CD14-positive monocyte (primary cell): ENCODE measurements around the gene HEMK1. TPM values are rescaled to one million over a fixed set of nuclear protein-coding genes. Genes with fewer than 3 reads are reported as not detected.

Experiments
- DNase-seq, 3 donors: peaks; one replicate each; pipeline ENCODE4 v3.0.0-alpha.2; 2011 to 2022
- H2AFZ ChIP-seq: 2 replicates; pipeline ENCODE4 v1.6.0; 2012; ENCODE audit warnings: mild to moderate bottlenecking, low read depth, low read length, inconsistent platforms; ENCODE audit not compliant: insufficient read depth, poor library complexity, severe bottlenecking
- H3K27ac ChIP-seq, 2 donors: 1 replicate in 1 of 2; 2 replicates in 1 of 2; pipeline ENCODE4 v1.5.1; 2012 to 2013; ENCODE audit warnings: low read length in 2 of 2, control low read depth in 1 of 2, inconsistent platforms in 1 of 2, low read depth in 1 of 2, mild to moderate bottlenecking in 1 of 2
- H3K27me3 ChIP-seq, 2 donors: one replicate each; pipeline versions ENCODE4 v1.6.0 to v1.6.1; 2011 to 2013; ENCODE audit warnings: low read length in 2 of 2; ENCODE audit not compliant: control insufficient read depth in 2 of 2, insufficient read depth in 2 of 2
- H3K36me3 ChIP-seq, 2 donors: replicated peaks in 1 of 2; 1 replicate in 1 of 2; 2 replicates in 1 of 2; pipeline versions ENCODE4 v1.5.1 to v1.6.1; 2012 to 2013; ENCODE audit warnings: low read length in 2 of 2, control low read depth in 1 of 2, inconsistent platforms in 1 of 2, mild to moderate bottlenecking in 1 of 2; ENCODE audit not compliant: insufficient read depth in 2 of 2, control insufficient read depth in 1 of 2
- H3K4me1 ChIP-seq, 2 donors: 1 replicate in 1 of 2; 2 replicates in 1 of 2; pipeline versions ENCODE4 v1.5.1 to v1.6.1; 2012 to 2013; ENCODE audit warnings: low read length in 2 of 2, control low read depth in 1 of 2, inconsistent platforms in 1 of 2, mild to moderate bottlenecking in 1 of 2, moderate library complexity in 1 of 2; ENCODE audit not compliant: insufficient read depth in 2 of 2, control insufficient read depth in 1 of 2
- H3K4me2 ChIP-seq: replicated peaks from 2 replicates; pipeline ENCODE3; 2012; ENCODE audit warnings: low read length, moderate library complexity, mild to moderate bottlenecking; ENCODE audit not compliant: poor library complexity, severe bottlenecking; ENCODE audit errors: extremely low read depth
- H3K4me3 ChIP-seq, 3 experiments: fragments of 200-600 bp in 1 of 3; sonication (generic) in 1 of 3; replicated peaks in 1 of 3; 1 replicate in 2 of 3; 2 replicates in 1 of 3; pipeline ENCODE4 v1.5.1; 2011 to 2013; ENCODE audit warnings: low read length in 3 of 3, mild to moderate bottlenecking in 3 of 3, control low read depth in 2 of 3, low read depth in 2 of 3, inconsistent platforms in 1 of 3, moderate library complexity in 1 of 3
- H3K79me2 ChIP-seq: 2 replicates; pipeline ENCODE4 v1.6.0; 2012; ENCODE audit warnings: mild to moderate bottlenecking, control low read depth, inconsistent platforms, low read length, moderate library complexity; ENCODE audit not compliant: insufficient read depth
- H3K9ac ChIP-seq: 2 replicates; pipeline ENCODE4 v1.6.0; 2017; ENCODE audit warnings: low read length, mild to moderate bottlenecking; ENCODE audit not compliant: insufficient read depth, poor library complexity, severe bottlenecking
- H3K9me3 ChIP-seq, 2 donors: replicated peaks in 1 of 2; 1 replicate in 1 of 2; 2 replicates in 1 of 2; pipeline versions ENCODE4 v1.5.1 to v1.6.1; 2012 to 2013; ENCODE audit warnings: low read length in 2 of 2, control low read depth in 1 of 2; ENCODE audit not compliant: control insufficient read depth in 1 of 2, insufficient read depth in 1 of 2
- H4K20me1 ChIP-seq: 2 replicates; pipeline ENCODE4 v1.6.0; 2012; ENCODE audit warnings: mild to moderate bottlenecking, low read length, control low read depth, moderate library complexity; ENCODE audit not compliant: insufficient read depth
- H3K27ac Mint-ChIP-seq, 7 donors: one replicate each; pipeline ENCODE4 v1.8.0; 2020; ENCODE audit warnings: mild to moderate bottlenecking in 7 of 7, mixed read lengths in 7 of 7, moderate library complexity in 6 of 7, inconsistent platforms in 2 of 7
- H3K27me3 Mint-ChIP-seq, 3 donors: one replicate each; pipeline ENCODE4 v1.8.0; 2021 to 2022; ENCODE audit warnings: low read depth in 3 of 3, mild to moderate bottlenecking in 3 of 3, mixed read lengths in 3 of 3, moderate library complexity in 3 of 3, inconsistent platforms in 1 of 3
- H3K36me3 Mint-ChIP-seq, 2 donors: one replicate each; pipeline ENCODE4 v1.8.0; 2020; ENCODE audit warnings: mixed read lengths in 2 of 2, inconsistent platforms in 1 of 2, mild to moderate bottlenecking in 1 of 2
- H3K4me1 Mint-ChIP-seq: one replicate; pipeline ENCODE4 v1.8.0; 2020; ENCODE audit warnings: mild to moderate bottlenecking, mixed read lengths
- H3K4me3 Mint-ChIP-seq, 2 donors: one replicate each; pipeline ENCODE4 v1.8.0; 2020; ENCODE audit warnings: mild to moderate bottlenecking in 2 of 2, mixed read lengths in 2 of 2, moderate library complexity in 1 of 2
- H3K9me3 Mint-ChIP-seq, 7 donors: one replicate each; pipeline ENCODE4 v1.8.0; 2020 to 2022; ENCODE audit warnings: mixed read lengths in 7 of 7, mild to moderate bottlenecking in 6 of 7, moderate library complexity in 6 of 7, inconsistent platforms in 2 of 7
- CTCF ChIP-seq: fragments of 200-600 bp; IDR thresholded peaks from one replicate; pipeline ENCODE4 v1.8.0; 2022; ENCODE audit warnings: antibody characterized with exemption, mild to moderate bottlenecking
- WGBS: methylation state at CpG from one replicate; pipeline ENCODE4 v1.1.5; 2013; ENCODE audit warnings: missing lambda C conversion rate; ENCODE audit not compliant: insufficient coverage; 5-methylcytosine and 5-hydroxymethylcytosine counted together
- intact Hi-C, 2 donors: fragments of 100-400 bp; cut with micrococcal nuclease; formaldehyde crosslinking; loops; one replicate each; pipeline versions ENCODE4 v1.15.0 to v1.15.1; 2023
- polyA plus RNA-seq, 3 donors: library from polyadenylated mRNA; depleted of rRNA in 1 of 3; unstranded in 2 of 3; stranded (reverse) in 1 of 3; fragments of 300-500 nt in 2 of 3; fragments of >200 nt in 1 of 3; fragmentation: Illumina TruSeq in 2 of 3; gene quantifications; 1 replicate in 2 of 3; 2 replicates in 1 of 3; pipeline ENCODE4 v1.2.3, GENCODE V29; 2012 to 2021

HEMK1 gene
- polyA plus RNA-seq, 3 donors = 10.1 to 14.0 (median 12.1) TPM

GRCh38 chr3:50525987-50526386, 43.3 kb upstream of the HEMK1 start:
- Histone ChIP-seq H3K27me3 (peaks cover 0 to 17% of the 10 kb centered on the region in 2 donors), H3K4me2 (no peak overlapping the region), H2AFZ (no peak overlapping the region), H3K4me3 (no peak overlapping the region), H3K36me3 (no peaks in the 10 kb centered on the region), H3K9ac (no peak overlapping the region), H4K20me1 (no peaks in the 10 kb centered on the region), H3K79me2 (no peaks in the 10 kb centered on the region), H3K9me3 (no peaks in the 10 kb centered on the region), H3K4me1 (peaks cover 5 to 11% of the 10 kb centered on the region in 2 donors), H3K27ac (no peak overlapping the region)
- 0% methylated on average over 5 of the region's 6 CpGs for WGBS
- H3K27me3 Mint-ChIP-seq = peaks cover 20 to 30% (median 23%) of the 10 kb centered on the region in 3 donors
- peak; percentile 50 to 76 (median 61) for DNase-seq
- intact Hi-C loops = no loop called here
- H3K36me3 Mint-ChIP-seq = no peaks in the 10 kb centered on the region
- H3K4me1 Mint-ChIP-seq = peaks cover 5% of the 10 kb centered on the region
- no peak for TF ChIP-seq CTCF
- no peak overlapping the region for H3K4me3 Mint-ChIP-seq
- H3K9me3 Mint-ChIP-seq = peaks cover 0 to 3% (median 0%) of the 10 kb centered on the region in 7 donors
- no peak overlapping the region for H3K27ac Mint-ChIP-seq

- no peaks in the 10 kb centered on the region for H3K79me2 ChIP-seq
- TF ChIP-seq CTCF = no peak
- no peak overlapping the region for H3K27ac ChIP-seq
- no peak overlapping the region for H3K9ac ChIP-seq
- H3K4me3 Mint-ChIP-seq = peak overlapping the region in 1 of 2 donors; percentile 18
- H3K36me3 ChIP-seq = no peaks in the 10 kb centered on the region
- no peak overlapping the region for H2AFZ ChIP-seq
- no peak overlapping the region for H3K4me3 ChIP-seq
- H4K20me1 ChIP-seq = no peaks in the 10 kb centered on the region
- H3K27me3 Mint-ChIP-seq = peaks cover 27 to 40% (median 28%) of the 10 kb centered on the region in 3 donors
- DNase-seq = no peak
- peaks cover 5% of the 10 kb centered on the region for H3K4me1 Mint-ChIP-seq
- no peak overlapping the region for H3K4me2 ChIP-seq
- H3K4me1 ChIP-seq = peaks cover 5 to 11% of the 10 kb centered on the region in 2 donors
- no peaks in the 10 kb centered on the region for H3K36me3 Mint-ChIP-seq
- intact Hi-C loops = no loop called here
- WGBS = 23% methylated on average over 26 of the region's 48 CpGs
- H3K9me3 ChIP-seq = no peaks in the 10 kb centered on the region
- H3K27ac Mint-ChIP-seq = no peak overlapping the region
- peaks cover 0 to 26% of the 10 kb centered on the region in 2 donors for H3K27me3 ChIP-seq
- peaks cover 0 to 3% (median 0%) of the 10 kb centered on the region in 7 donors for H3K9me3 Mint-ChIP-seq
Observed at GRCh38 chr3:50530001-50530970, 39.0 kb upstream of the HEMK1 start.
